Head of caudate nucleus (tissue), 42 donors: ENCODE results near the gene PIEZO2.
"Not testable (repeated sequence)": the region's sequence is repeated elsewhere in the genome, so short reads cannot be mapped to it uniquely, and the experiment has no call there.

Experiments used
- DNase-seq, 42 donors: peaks; one replicate each; pipeline versions ENCODE4 v3.0.0 to v3.0.0-alpha.2; 2020 to 2021; ENCODE audit warnings: mixed read lengths in 7 of 42
- intact Hi-C: fragments of 100-400 bp; cut with DNase I; formaldehyde crosslinking; loops from one replicate; pipeline ENCODE4 v1.15.0; 2022

The PIEZO2 gene

GRCh38 chr18:10847907-10848306, 301.5 kb downstream of the PIEZO2 start:
- intact Hi-C loops = no loop called here

GRCh38 chr18:10847408-10847790, 302.0 kb downstream of the PIEZO2 start:
- intact Hi-C loops = no loop called here
- no peak for DNase-seq

More at GRCh38 chr18:10847907-10848306, 301.5 kb downstream of the PIEZO2 start:
- DNase-seq = no peak

GRCh38 chr18:10846657-10847407, 302.5 kb downstream of the PIEZO2 start:
- DNase-seq = no peak
- intact Hi-C loops = no loop called here

- DNase-seq, intact Hi-C loops: not testable (repeated sequence)
These were observed 303.3 kb downstream of the PIEZO2 start for GRCh38 chr18:10846035-10846434.

- intact Hi-C loops = no loop called here
- DNase-seq = no peak
These were observed 305.8 kb downstream of the PIEZO2 start for GRCh38 chr18:10843565-10843964.

- no peak for DNase-seq
- intact Hi-C loops = no loop called here
These were observed 306.5 kb downstream of the PIEZO2 start for GRCh38 chr18:10842861-10843260.

- intact Hi-C loops = no loop called here
- DNase-seq = no peak
These were observed 307.0 kb downstream of the PIEZO2 start for GRCh38 chr18:10842371-10842770.

GRCh38 chr18:10841203-10841602, 308.2 kb downstream of the PIEZO2 start:
- intact Hi-C loops = no loop called here

GRCh38 chr18:10840743-10841142, 308.6 kb downstream of the PIEZO2 start:
- intact Hi-C loops = no loop called here
- DNase-seq = no peak

More at GRCh38 chr18:10841203-10841602, 308.2 kb downstream of the PIEZO2 start:
- no peak for DNase-seq

- intact Hi-C loops = no loop called here
- DNase-seq = no peak
These were observed 309.9 kb downstream of the PIEZO2 start for GRCh38 chr18:10839421-10839820.

- no peak for DNase-seq
- intact Hi-C loops = no loop called here
These were observed 310.8 kb downstream of the PIEZO2 start for GRCh38 chr18:10838553-10838952.

- DNase-seq = no peak
- intact Hi-C loops = no loop called here
These were observed 315.1 kb downstream of the PIEZO2 start for GRCh38 chr18:10834128-10834815.

GRCh38 chr18:10833656-10834055, 315.7 kb downstream of the PIEZO2 start:
- DNase-seq = no peak
- intact Hi-C loops = no loop called here

- no peak for DNase-seq
- intact Hi-C loops = no loop called here
These were observed 323.0 kb downstream of the PIEZO2 start for GRCh38 chr18:10826400-10826799.

GRCh38 chr18:10822456-10822855, 326.9 kb downstream of the PIEZO2 start:
- DNase-seq = peak in 2 of 42 donors; percentile 7 to 11
- intact Hi-C loops = no loop called here

GRCh38 chr18:10820681-10821080, 328.7 kb downstream of the PIEZO2 start:
- intact Hi-C loops = no loop called here
- no peak for DNase-seq

GRCh38 chr18:10814336-10814735, 335.0 kb downstream of the PIEZO2 start:
- intact Hi-C loops = no loop called here
- DNase-seq = no peak

GRCh38 chr18:10805587-10806118, 343.7 kb downstream of the PIEZO2 start:
- DNase-seq = no peak
- intact Hi-C loops = no loop called here

GRCh38 chr18:10804126-10804525, 345.2 kb downstream of the PIEZO2 start:
- DNase-seq = no peak
- intact Hi-C loops = no loop called here

GRCh38 chr18:10798727-10799550, 350.4 kb downstream of the PIEZO2 start:
- no peak for DNase-seq
- intact Hi-C loops = no loop called here
